ENCODE results near the gene GPLD1. TPM values are rescaled to one million over a fixed set of nuclear protein-coding genes. Genes with fewer than 3 reads are reported as not detected.

The GPLD1 gene
- total RNA-seq, 1 experiment from 2014 or later = 10.1 TPM

- intact Hi-C loops (cut with micrococcal nuclease; ENCODE audit: unreplicated experiment) = no loop called here
- Histone ChIP-seq H3K4me3 (ENCODE audit: low read depth, low read length) (no peak overlapping the region), H3K4me1 (no peaks in the 10 kb centered on the region), H3K27me3 (replicated peaks; ENCODE audit: control insufficient read depth, insufficient read depth, low read length) (no peaks in the 10 kb centered on the region), H3K36me3 (ENCODE audit: control insufficient read depth, insufficient read depth, low read length) (no peaks in the 10 kb centered on the region; the same call in 1 of the 2 replicates), H3K9me3 (no peaks in the 10 kb centered on the region)
- H3K27ac Mint-ChIP-seq (ENCODE audit: unreplicated experiment) = no peak overlapping the region
- no peak for DNase-seq
- no peak for TF ChIP-seq CTCF (IDR thresholded peaks at IDR 0.05; ENCODE audit: insufficient read depth in 1 of 2, low read depth in 1 of 2, low read length in 1 of 2, severe bottlenecking in 1 of 2, unreplicated experiment in 1 of 2)
- ChIA-PET CTCF (no interaction called here), POLR2A (no interaction called here)
- no TSS peak for BruUV-seq (replicated peaks)
- H3K27me3 Mint-ChIP-seq (ENCODE audit: insufficient read depth, unreplicated experiment) = no peaks in the 10 kb centered on the region
- peaks cover 11% of the 10 kb centered on the region for H3K36me3 Mint-ChIP-seq (ENCODE audit: insufficient read depth, unreplicated experiment)
- no peaks in the 10 kb centered on the region for H3K4me1 Mint-ChIP-seq (ENCODE audit: low read depth, unreplicated experiment)
- H3K9me3 Mint-ChIP-seq (ENCODE audit: unreplicated experiment) = no peaks in the 10 kb centered on the region
- no peak overlapping the region for H3K4me3 Mint-ChIP-seq (ENCODE audit: unreplicated experiment)
Observed at GRCh38 chr6:24534329-24534728, 45.0 kb upstream of the GPLD1 start.

GRCh38 chr6:24529985-24530384, 40.6 kb upstream of the GPLD1 start:
- no TSS peak for BruUV-seq (replicated peaks)

GRCh38 chr6:24524805-24525204, 35.4 kb upstream of the GPLD1 start:
- no peaks in the 10 kb centered on the region for H3K9me3 Mint-ChIP-seq (ENCODE audit: unreplicated experiment)
- peak in 1 of 2 experiments; percentile 38 for DNase-seq
- H3K9me3 ChIP-seq = no peaks in the 10 kb centered on the region
- intact Hi-C loops (cut with micrococcal nuclease; ENCODE audit: unreplicated experiment) = loop anchor here (1.0 to 2.0 kb wide), 2 partner anchors 39 to 56 kb away; no protein-coding TSS in a partner anchor
- peaks cover 19% of the 10 kb centered on the region for H3K36me3 Mint-ChIP-seq (ENCODE audit: insufficient read depth, unreplicated experiment)
- no peak overlapping the region for H3K4me3 Mint-ChIP-seq (ENCODE audit: unreplicated experiment)
- POLR2A ChIA-PET = no interaction called here
- H3K27me3 ChIP-seq (replicated peaks; ENCODE audit: control insufficient read depth, insufficient read depth, low read length) = no peaks in the 10 kb centered on the region
- peaks cover 3% of the 10 kb centered on the region; the same call in 1 of the 2 replicates for H3K36me3 ChIP-seq (ENCODE audit: control insufficient read depth, insufficient read depth, low read length)
- H3K4me1 Mint-ChIP-seq (ENCODE audit: low read depth, unreplicated experiment) = peaks cover 12% of the 10 kb centered on the region
- CTCF ChIA-PET = no interaction called here
- no peak overlapping the region for H3K4me3 ChIP-seq (ENCODE audit: low read depth, low read length)
- H3K4me1 ChIP-seq = no peaks in the 10 kb centered on the region
- TF ChIP-seq CTCF (IDR thresholded peaks at IDR 0.05; ENCODE audit: insufficient read depth in 1 of 2, low read depth in 1 of 2, low read length in 1 of 2, severe bottlenecking in 1 of 2, unreplicated experiment in 1 of 2) = peak in 1 of 2 experiments; percentile 70
- no TSS peak for BruUV-seq (replicated peaks)
- no peak overlapping the region for H3K27ac Mint-ChIP-seq (ENCODE audit: unreplicated experiment)
- no peaks in the 10 kb centered on the region for H3K27me3 Mint-ChIP-seq (ENCODE audit: insufficient read depth, unreplicated experiment)

More at GRCh38 chr6:24529985-24530384, 40.6 kb upstream of the GPLD1 start:
- Mint-ChIP-seq H3K4me1 (ENCODE audit: low read depth, unreplicated experiment) (no peaks in the 10 kb centered on the region), H3K9me3 (ENCODE audit: unreplicated experiment) (no peaks in the 10 kb centered on the region), H3K36me3 (ENCODE audit: insufficient read depth, unreplicated experiment) (peaks cover 19% of the 10 kb centered on the region), H3K27ac (ENCODE audit: unreplicated experiment) (no peak overlapping the region), H3K27me3 (ENCODE audit: insufficient read depth, unreplicated experiment) (no peaks in the 10 kb centered on the region), H3K4me3 (ENCODE audit: unreplicated experiment) (no peak overlapping the region)
- ChIA-PET CTCF (no interaction called here), POLR2A (no interaction called here)
- Histone ChIP-seq H3K27me3 (replicated peaks; ENCODE audit: control insufficient read depth, insufficient read depth, low read length) (no peaks in the 10 kb centered on the region), H3K36me3 (ENCODE audit: control insufficient read depth, insufficient read depth, low read length) (peaks cover 1% of the 10 kb centered on the region; the same call in 1 of the 2 replicates), H3K4me3 (ENCODE audit: low read depth, low read length) (no peak overlapping the region), H3K4me1 (no peaks in the 10 kb centered on the region), H3K9me3 (no peaks in the 10 kb centered on the region)
- intact Hi-C loops (cut with micrococcal nuclease; ENCODE audit: unreplicated experiment) = no loop called here
- no peak for TF ChIP-seq CTCF (IDR thresholded peaks at IDR 0.05; ENCODE audit: insufficient read depth in 1 of 2, low read depth in 1 of 2, low read length in 1 of 2, severe bottlenecking in 1 of 2, unreplicated experiment in 1 of 2)
- DNase-seq = no peak
